ENCODE data around the gene LMX1B.
"Not testable (repeated sequence)": the region's sequence is repeated elsewhere in the genome, so short reads cannot be mapped to it uniquely, and the experiment has no call there.

Gene LMX1B

GRCh38 chr9:126569036-126569435, 44.7 kb upstream of the LMX1B start:
- Histone ChIP-seq H3K4me1 (ENCODE audit: control insufficient read depth in 1 of 2, insufficient read depth in 2 of 2, low read length in 2 of 2) (peaks cover 0 to 6% of the 10 kb centered on the region in 2 experiments), H4K8ac (ENCODE audit: low read depth, low read length) (no peak overlapping the region)

GRCh38 chr9:126578029-126578428, 35.7 kb upstream of the LMX1B start:
- H3K27ac ChIP-seq (ENCODE audit: low read depth, low read length): no peak overlapping the region
- no peak overlapping the region for H2BK120ac ChIP-seq (ENCODE audit: insufficient read depth, low read length, poor library complexity)
- H3K14ac ChIP-seq (ENCODE audit: low read length): no peak overlapping the region
- no peak overlapping the region for H3K4me2 ChIP-seq (ENCODE audit: low read length)
- no peak overlapping the region for H3K9ac ChIP-seq (ENCODE audit: low read length)
- no peaks in the 10 kb centered on the region for H3K79me1 ChIP-seq (ENCODE audit: low read length)
- H3K4ac ChIP-seq (ENCODE audit: low read depth, low read length): no peak overlapping the region
- no peak overlapping the region for H3K18ac ChIP-seq (ENCODE audit: low read length)
- H3K23ac ChIP-seq (ENCODE audit: low read length): no peak overlapping the region
- no peak overlapping the region for H2AK5ac ChIP-seq (ENCODE audit: low read length)
- H2AFZ ChIP-seq (ENCODE audit: insufficient read depth, low read length, poor library complexity): no peak overlapping the region
- H3K27me3 ChIP-seq (ENCODE audit: insufficient read depth, low read length): no peaks in the 10 kb centered on the region
- H4K8ac ChIP-seq (ENCODE audit: low read depth, low read length): no peak overlapping the region
- no peaks in the 10 kb centered on the region for H3K4me1 ChIP-seq (ENCODE audit: control insufficient read depth in 1 of 2, insufficient read depth in 2 of 2, low read length in 2 of 2)
- no peak for DNase-seq
- no peaks in the 10 kb centered on the region for H3K36me3 ChIP-seq (ENCODE audit: control insufficient read depth in 1 of 2, insufficient read depth in 2 of 2, low read length in 2 of 2)
- H3K9me3 ChIP-seq (ENCODE audit: insufficient read depth, low read depth, low read length): no peaks in the 10 kb centered on the region
- H4K12ac ChIP-seq (ENCODE audit: low read depth, low read length): no peak overlapping the region
- H3K4me3 ChIP-seq (ENCODE audit: low read depth, low read length): no peak overlapping the region
- no peak overlapping the region for H2BK5ac ChIP-seq (ENCODE audit: low read depth, low read length, poor library complexity)
- H2BK12ac ChIP-seq (ENCODE audit: low read length): no peak overlapping the region
- WGBS (ENCODE audit: extremely low coverage, insufficient coverage, insufficient read length): no CpG with 5 or more reads among the region's 6 CpGs
- no peak overlapping the region for H4K91ac ChIP-seq (ENCODE audit: low read depth, low read length)
- no peaks in the 10 kb centered on the region for H3K79me2 ChIP-seq (ENCODE audit: control insufficient read depth, insufficient read depth, low read length, poor library complexity)

More at GRCh38 chr9:126569036-126569435, 44.7 kb upstream of the LMX1B start:
- Histone ChIP-seq H3K9me3 (ENCODE audit: insufficient read depth, low read depth, low read length) (peaks cover 4% of the 10 kb centered on the region), H3K23ac (ENCODE audit: low read length) (no peak overlapping the region), H4K91ac (ENCODE audit: low read depth, low read length) (no peak overlapping the region), H3K14ac (ENCODE audit: low read length) (no peak overlapping the region), H3K36me3 (ENCODE audit: control insufficient read depth in 1 of 2, insufficient read depth in 2 of 2, low read length in 2 of 2) (no peaks in the 10 kb centered on the region), H3K4me3 (ENCODE audit: low read depth, low read length) (no peak overlapping the region), H2BK5ac (ENCODE audit: low read depth, low read length, poor library complexity) (no peak overlapping the region), H3K27me3 (ENCODE audit: insufficient read depth, low read length) (no peaks in the 10 kb centered on the region), H3K4me2 (ENCODE audit: low read length) (no peak overlapping the region), H3K9ac (ENCODE audit: low read length) (no peak overlapping the region), H4K12ac (ENCODE audit: low read depth, low read length) (no peak overlapping the region), H2BK120ac (ENCODE audit: insufficient read depth, low read length, poor library complexity) (no peak overlapping the region), H3K79me2 (ENCODE audit: control insufficient read depth, insufficient read depth, low read length, poor library complexity) (no peaks in the 10 kb centered on the region), H2AK5ac (ENCODE audit: low read length) (no peak overlapping the region), H3K4ac (ENCODE audit: low read depth, low read length) (no peak overlapping the region), H2AFZ (ENCODE audit: insufficient read depth, low read length, poor library complexity) (no peak overlapping the region), H2BK12ac (ENCODE audit: low read length) (no peak overlapping the region), H3K27ac (ENCODE audit: low read depth, low read length) (no peak overlapping the region), H3K79me1 (ENCODE audit: low read length) (no peaks in the 10 kb centered on the region), H3K18ac (ENCODE audit: low read length) (no peak overlapping the region)
- DNase-seq: peak in 1 of 2 donors; percentile 3
- no CpG with 5 or more reads among the region's 1 CpG for WGBS (ENCODE audit: extremely low coverage, insufficient coverage, insufficient read length)

GRCh38 chr9:126580319-126580718, 33.4 kb upstream of the LMX1B start:
- not testable (repeated sequence) for H4K12ac ChIP-seq (ENCODE audit: low read depth, low read length); H2AFZ ChIP-seq (ENCODE audit: insufficient read depth, low read length, poor library complexity); H3K4me3 ChIP-seq (ENCODE audit: low read depth, low read length); DNase-seq; H3K27me3 ChIP-seq (ENCODE audit: insufficient read depth, low read length); H3K23ac ChIP-seq (ENCODE audit: low read length); H2BK12ac ChIP-seq (ENCODE audit: low read length); H3K79me1 ChIP-seq (ENCODE audit: low read length); H2BK5ac ChIP-seq (ENCODE audit: low read depth, low read length, poor library complexity); H4K91ac ChIP-seq (ENCODE audit: low read depth, low read length); H3K4me2 ChIP-seq (ENCODE audit: low read length); H3K36me3 ChIP-seq (ENCODE audit: control insufficient read depth in 1 of 2, insufficient read depth in 2 of 2, low read length in 2 of 2); H3K27ac ChIP-seq (ENCODE audit: low read depth, low read length); H3K4ac ChIP-seq (ENCODE audit: low read depth, low read length); H3K79me2 ChIP-seq (ENCODE audit: control insufficient read depth, insufficient read depth, low read length, poor library complexity); H2AK5ac ChIP-seq (ENCODE audit: low read length); H3K14ac ChIP-seq (ENCODE audit: low read length); H3K9me3 ChIP-seq (ENCODE audit: insufficient read depth, low read depth, low read length); H3K18ac ChIP-seq (ENCODE audit: low read length); H2BK120ac ChIP-seq (ENCODE audit: insufficient read depth, low read length, poor library complexity); H3K9ac ChIP-seq (ENCODE audit: low read length); H3K4me1 ChIP-seq (ENCODE audit: control insufficient read depth in 1 of 2, insufficient read depth in 2 of 2, low read length in 2 of 2); H4K8ac ChIP-seq (ENCODE audit: low read depth, low read length)
- WGBS (ENCODE audit: extremely low coverage, insufficient coverage, insufficient read length): no CpG with 5 or more reads among the region's 5 CpGs

- Histone ChIP-seq H3K4ac (ENCODE audit: low read depth, low read length) (no peak overlapping the region), H2AK5ac (ENCODE audit: low read length) (no peak overlapping the region), H3K4me2 (ENCODE audit: low read length) (no peak overlapping the region), H3K27me3 (ENCODE audit: insufficient read depth, low read length) (no peaks in the 10 kb centered on the region), H4K91ac (ENCODE audit: low read depth, low read length) (no peak overlapping the region), H2BK5ac (ENCODE audit: low read depth, low read length, poor library complexity) (no peak overlapping the region), H3K18ac (ENCODE audit: low read length) (no peak overlapping the region), H3K27ac (ENCODE audit: low read depth, low read length) (no peak overlapping the region), H3K9ac (ENCODE audit: low read length) (no peak overlapping the region), H3K14ac (ENCODE audit: low read length) (no peak overlapping the region), H3K4me1 (ENCODE audit: control insufficient read depth in 1 of 2, insufficient read depth in 2 of 2, low read length in 2 of 2) (no peaks in the 10 kb centered on the region), H3K79me1 (ENCODE audit: low read length) (no peaks in the 10 kb centered on the region), H3K79me2 (ENCODE audit: control insufficient read depth, insufficient read depth, low read length, poor library complexity) (no peaks in the 10 kb centered on the region), H4K12ac (ENCODE audit: low read depth, low read length) (no peak overlapping the region), H2BK12ac (ENCODE audit: low read length) (no peak overlapping the region), H3K23ac (ENCODE audit: low read length) (peak overlapping the region; percentile 17), H4K8ac (ENCODE audit: low read depth, low read length) (no peak overlapping the region), H2AFZ (ENCODE audit: insufficient read depth, low read length, poor library complexity) (no peak overlapping the region), H3K36me3 (ENCODE audit: control insufficient read depth in 1 of 2, insufficient read depth in 2 of 2, low read length in 2 of 2) (no peaks in the 10 kb centered on the region), H3K9me3 (ENCODE audit: insufficient read depth, low read depth, low read length) (peaks cover 3% of the 10 kb centered on the region), H2BK120ac (ENCODE audit: insufficient read depth, low read length, poor library complexity) (no peak overlapping the region), H3K4me3 (ENCODE audit: low read depth, low read length) (no peak overlapping the region)
- no CpG with 5 or more reads among the region's 9 CpGs for WGBS (ENCODE audit: extremely low coverage, insufficient coverage, insufficient read length)
- no peak for DNase-seq
These were observed 31.8 kb upstream of the LMX1B start for GRCh38 chr9:126581893-126582292.

Measured in trophoblast cell (in vitro differentiated cells and primary cell).